ENCODE results near the gene RCE1.
"Not testable (repeated sequence)": the region's sequence is repeated elsewhere in the genome, so short reads cannot be mapped to it uniquely, and the experiment has no call there.

The RCE1 gene, protein sequence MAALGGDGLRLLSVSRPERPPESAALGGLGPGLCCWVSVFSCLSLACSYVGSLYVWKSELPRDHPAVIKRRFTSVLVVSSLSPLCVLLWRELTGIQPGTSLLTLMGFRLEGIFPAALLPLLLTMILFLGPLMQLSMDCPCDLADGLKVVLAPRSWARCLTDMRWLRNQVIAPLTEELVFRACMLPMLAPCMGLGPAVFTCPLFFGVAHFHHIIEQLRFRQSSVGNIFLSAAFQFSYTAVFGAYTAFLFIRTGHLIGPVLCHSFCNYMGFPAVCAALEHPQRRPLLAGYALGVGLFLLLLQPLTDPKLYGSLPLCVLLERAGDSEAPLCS

DNA sequence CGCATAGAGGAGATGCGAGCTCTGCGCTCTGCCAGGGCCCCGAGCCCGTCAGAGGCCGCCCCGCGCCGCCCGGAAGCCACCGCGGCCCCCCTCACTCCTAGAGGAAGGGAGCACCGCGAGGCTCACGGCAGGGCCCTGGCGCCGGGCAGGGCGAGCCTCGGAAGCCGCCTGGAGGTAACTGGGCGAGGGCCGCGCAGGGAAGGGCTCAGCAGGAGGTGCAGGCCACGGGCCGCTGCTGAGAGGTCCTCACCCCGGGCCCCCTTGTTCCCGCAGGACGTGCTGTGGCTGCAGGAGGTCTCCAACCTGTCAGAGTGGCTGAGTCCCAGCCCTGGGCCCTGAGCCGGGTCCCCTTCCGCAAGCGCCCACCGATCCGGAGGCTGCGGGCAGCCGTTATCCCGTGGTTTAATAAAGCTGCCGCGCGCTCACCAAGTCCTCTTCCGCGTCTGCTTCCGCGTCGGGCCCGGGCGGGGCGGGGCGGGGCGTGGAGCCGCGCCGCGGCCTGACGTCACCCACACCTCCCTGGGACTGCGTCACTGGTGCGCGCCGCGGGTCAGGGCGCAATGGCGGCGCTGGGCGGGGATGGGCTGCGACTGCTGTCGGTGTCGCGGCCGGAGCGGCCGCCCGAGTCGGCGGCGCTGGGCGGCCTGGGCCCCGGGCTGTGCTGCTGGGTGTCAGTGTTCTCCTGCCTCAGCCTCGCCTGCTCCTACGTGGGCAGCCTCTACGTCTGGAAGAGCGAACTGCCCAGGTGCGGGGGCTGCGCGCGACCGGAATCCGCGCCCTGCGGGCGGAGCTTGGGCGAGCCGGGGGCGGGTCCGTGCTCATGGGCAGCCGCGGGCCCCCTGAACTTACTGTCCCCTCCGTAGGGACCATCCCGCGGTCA, at the start of gene RCE1:
Gene RCE1, plus strand, starts transcription at position 546 of the 880 bp plus-strand sequence. Its CDS starts 15 bp downstream, at position 561.
- DNase-seq = peak; percentile 88

DNA sequence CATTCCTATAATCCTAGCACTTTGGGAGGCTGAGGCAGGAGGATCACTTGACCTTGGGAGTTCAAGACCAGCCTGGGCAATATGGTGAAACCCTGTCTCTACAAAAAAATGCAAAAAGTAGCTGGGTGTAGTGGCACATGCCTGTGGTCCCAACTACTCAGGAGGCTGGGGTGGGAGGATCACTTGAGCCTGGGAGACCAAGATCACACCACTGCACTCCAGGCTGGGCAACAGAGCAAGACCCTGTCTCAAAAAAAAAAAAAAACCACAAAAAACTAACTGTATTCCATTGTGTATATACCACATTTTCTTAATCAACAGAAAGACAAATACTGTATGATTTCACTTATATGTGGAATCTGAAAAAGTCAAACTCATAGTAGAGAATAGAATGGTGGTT, 43.4 kb upstream of the RCE1 start:
- not testable (repeated sequence) for DNase-seq

DNA sequence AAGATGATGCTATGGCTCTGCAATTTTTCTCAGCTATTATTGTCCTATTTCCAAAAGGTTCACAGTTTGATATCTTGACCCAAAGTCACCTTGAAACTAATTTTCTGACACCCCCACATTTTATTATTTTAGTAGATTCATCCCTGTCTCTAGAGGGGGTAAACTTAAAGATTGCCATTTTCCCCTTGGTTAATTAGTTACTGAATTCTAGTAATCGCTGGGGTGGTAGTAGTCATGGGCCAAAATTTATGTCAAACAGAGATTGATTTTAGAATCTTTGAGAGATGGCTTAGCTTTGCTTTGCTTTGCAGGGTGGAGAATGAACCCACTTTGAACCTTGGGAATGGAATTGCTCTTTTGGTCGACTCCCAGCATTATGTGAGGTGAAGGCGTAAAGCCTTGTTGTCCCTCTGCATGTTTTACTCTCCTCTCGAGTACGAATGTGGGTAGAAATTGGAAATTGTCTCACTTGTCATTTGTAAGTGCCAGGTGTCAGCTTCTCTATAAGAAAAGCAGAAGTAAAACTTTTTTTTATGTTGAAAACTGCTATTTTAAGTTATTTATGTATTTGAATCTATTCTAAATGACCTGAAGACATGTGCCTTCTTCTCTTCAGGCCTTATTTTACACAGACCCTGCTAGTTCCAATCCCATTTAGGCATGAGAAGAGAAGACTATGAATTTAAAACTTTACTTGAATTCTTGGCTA, 42.4 kb upstream of the RCE1 start:
- DNase-seq = no peak

DNA sequence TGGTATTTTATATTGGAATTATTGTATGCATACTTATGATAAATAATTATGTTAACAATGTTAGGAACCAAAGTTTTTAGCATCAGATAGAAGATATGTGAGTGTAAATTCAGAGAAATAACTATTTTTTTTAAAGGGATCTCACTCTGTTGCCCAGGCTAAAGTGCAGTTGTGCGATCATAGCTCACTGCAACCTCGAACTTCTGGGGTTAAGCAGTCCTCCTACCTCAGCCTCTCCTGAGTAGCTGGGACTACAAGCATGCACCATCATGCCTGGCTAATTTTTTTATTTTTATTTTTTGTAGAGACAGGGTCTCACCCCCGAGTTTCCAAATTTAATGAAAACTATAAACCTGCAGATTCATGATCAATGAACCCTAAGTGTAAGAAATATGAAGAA, 33.6 kb upstream of the RCE1 start:
- DNase-seq = no peak

DNA sequence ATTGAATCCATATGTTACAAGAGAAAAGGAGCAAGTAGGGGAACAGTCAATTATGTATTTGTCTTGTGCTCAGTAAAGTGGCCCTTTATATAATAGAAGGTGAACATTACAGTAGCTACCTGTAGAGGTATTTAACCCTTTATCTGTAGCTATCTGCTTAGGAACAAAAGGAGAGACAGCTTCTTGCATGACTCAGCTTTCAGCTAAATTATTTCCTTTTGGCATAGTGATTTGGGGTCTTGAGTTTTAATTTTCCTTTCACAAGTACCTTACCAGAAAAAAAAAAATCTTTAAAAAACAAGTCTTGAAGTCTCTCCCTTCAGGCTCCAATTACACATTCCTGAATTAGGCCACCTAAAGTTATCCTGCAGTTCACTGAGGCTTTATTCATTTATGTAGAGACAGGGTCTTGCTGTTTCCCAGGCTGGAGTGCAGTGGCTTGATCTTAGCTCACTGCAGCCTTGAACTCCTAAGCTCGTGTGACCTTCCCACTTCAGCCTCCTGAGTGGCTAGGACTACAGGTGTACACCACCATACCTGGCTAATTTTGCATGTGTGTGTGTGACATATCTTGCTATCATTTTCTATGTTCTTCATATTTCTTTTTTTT, 32.6 kb upstream of the RCE1 start:
- no peak for DNase-seq

DNA sequence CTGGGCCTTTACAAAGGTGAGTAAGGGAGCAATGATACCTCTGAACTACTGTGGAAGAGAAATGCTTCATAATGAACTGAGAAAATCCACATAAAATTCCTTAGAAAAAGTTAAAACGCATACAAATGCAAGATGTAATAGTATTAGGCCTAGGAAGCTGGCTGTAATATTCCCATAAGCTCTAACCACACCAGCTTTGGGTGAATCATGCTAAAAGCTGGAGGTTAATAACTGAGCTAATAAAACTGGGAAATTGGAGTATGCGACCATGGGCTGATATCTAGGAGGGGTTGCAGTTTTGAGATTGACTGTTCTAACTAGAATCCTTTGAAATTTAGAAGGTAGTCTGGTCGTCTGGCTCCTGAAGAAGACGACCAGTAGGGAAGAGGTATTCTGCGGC, 28.6 kb upstream of the RCE1 start:
- DNase-seq = no peak

DNA sequence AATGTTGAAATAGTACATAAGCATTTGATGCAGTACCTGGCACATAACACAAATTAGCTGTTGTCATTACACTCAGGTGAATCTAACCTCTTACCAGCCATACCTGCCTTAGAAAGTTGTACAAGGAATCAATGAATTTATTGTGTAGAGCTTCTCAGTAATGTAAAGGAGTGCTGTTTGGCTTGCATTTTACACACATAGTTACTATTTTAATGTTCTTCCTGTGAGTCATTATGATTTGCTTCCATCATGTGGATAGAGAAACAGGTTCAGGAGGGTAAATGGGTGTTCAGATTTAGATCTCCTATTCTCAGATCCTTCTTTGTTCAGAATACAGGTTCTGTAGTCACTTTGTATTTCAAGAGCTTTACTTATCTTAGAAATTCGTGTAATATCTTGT, 27.6 kb upstream of the RCE1 start:
- peak; percentile 14 for DNase-seq

DNA sequence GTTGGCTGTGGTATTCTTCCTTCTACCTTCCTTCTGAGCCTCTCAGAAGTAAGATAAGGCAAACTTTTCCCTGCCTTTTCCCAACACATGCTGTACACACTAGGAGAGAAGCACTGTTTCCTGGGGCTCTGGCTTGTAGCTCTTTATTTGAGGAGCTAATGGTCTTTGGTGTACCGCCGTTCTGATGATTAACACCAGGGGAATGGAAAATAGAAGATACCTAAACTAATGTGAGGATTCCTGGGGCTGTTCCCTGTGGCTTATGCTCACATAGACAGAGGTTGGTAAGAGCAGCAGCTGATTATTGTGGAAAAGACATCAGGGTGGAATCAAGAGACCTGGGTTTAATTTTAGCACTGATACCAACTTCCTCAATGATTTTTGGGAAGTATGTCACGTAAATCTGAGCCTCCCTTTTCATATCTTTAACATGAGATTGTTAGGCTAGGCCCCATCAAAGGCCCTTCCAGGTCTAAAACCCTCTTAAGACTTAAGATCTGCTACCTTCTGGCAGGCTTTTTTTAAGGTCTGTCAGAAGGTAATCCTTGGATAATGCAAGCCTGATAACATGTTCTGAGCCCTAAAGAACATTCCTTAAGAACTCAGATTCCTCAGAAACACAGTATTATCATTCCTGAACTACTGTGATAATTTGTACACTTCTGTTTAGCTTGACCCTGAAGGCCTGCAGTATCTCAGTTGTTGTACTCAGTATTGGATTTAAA, 24.8 kb upstream of the RCE1 start:
- DNase-seq = peak; percentile 22

DNA sequence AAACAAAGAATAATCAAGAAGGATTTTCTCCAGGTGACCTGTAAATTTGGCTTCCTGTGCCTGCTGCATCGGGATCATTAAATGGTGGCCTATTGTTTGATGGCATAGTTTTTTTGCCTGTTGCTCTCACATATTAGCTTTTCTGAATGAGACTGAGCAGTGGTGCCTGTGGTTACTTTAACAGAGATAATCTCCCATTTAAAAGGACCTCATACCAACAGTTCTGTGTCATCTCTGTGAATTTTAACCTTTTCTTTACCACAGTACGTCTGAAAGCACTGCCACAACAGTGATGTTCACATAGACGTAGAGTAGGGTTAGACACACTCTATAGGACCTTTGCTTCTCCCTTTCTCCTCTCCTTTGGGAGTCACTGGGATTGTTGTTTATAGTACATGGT, 22.9 kb upstream of the RCE1 start:
- DNase-seq = no peak

DNA sequence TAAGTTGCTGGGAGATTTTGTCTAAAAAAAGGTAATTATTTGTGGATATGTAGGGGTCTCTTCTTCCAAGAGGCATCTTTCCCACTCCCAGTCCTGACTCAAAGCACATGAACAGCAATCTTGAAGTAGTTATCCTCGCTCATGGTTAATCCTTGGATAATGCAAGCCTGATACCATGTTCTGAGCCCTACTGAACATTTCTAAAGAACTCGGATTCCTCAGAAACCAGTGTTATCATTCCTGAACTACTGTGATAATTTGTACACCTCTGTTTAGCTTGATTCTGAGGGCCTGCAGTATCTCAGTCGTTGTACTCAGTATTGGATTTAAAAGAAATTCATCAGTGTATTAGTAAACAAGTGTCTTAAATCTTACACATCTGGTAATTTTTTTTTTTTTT, 22.3 kb upstream of the RCE1 start:
- DNase-seq = no peak

DNA sequence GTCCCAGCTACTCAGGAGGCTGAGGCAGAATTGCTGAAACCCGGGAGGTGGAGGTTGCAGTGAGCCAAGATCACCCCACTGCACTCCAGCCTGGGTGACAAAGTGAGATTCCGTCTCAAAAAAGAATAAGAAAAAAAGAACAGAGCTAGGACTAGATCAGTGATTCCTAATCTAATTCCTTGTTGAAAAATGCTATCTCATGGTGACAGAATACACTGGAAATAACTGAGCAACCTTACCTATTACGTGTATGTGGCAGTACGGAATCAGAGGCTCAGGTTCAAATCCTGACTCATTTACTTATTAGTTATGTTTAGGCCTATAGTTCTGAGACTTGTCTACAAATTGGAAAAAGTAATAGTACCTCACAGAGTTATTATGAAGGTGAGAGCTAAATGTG, 19.5 kb upstream of the RCE1 start:
- DNase-seq = no peak

DNA sequence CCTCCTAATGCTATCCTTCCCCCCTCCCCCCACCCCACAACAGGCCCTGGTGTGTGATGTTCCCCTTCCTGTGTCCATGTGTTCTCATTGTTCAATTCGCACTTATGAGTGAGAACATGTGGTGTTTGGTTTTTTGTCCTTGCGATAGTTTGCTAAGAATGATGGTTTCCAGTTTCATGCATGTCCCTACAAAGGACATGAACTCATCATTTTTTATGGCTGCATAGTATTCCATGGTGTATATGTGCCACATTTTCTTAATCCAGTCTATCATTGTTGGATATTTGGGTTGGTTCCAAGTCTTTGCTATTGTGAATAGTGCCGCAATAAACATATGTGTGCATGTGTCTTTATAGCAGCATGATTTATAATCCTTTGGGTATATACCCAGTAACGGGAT, 18.7 kb upstream of the RCE1 start:
- DNase-seq = not testable (repeated sequence)

DNA sequence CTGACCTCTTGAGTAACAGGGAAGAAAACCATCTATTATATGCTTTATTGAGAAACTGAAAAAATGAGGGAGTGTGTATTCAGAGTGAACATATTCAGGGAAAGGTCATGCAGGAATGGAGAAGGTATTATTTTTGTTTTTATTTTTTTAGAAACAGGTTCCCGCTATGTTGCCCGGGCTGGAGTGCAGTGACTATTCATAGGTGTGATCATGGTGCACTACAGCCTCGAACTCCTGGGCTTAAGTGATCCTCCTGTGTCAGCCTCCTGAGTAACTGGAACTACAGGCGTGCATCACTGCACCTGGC, 8.7 kb upstream of the RCE1 start:
- DNase-seq = no peak

DNA sequence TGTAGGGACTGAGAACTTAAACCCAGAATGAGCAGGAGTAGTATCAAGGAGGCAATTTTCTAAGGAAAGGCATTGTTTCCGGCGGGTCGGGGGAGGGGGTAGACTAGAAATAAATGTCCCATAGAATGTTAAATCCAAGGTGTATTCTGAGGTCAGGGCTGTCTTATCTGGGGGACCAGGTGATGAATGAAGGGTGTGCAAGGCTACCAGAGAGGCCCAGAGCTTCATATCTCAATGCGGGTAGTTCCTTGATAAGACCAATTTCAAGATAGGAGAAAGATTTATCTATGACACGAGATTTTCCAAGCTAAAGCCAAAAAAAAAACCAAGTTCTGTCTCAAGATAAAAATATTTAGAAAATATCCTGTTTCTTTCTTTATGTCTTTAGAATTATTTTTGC, 8.3 kb upstream of the RCE1 start:
- no peak for DNase-seq

DNA sequence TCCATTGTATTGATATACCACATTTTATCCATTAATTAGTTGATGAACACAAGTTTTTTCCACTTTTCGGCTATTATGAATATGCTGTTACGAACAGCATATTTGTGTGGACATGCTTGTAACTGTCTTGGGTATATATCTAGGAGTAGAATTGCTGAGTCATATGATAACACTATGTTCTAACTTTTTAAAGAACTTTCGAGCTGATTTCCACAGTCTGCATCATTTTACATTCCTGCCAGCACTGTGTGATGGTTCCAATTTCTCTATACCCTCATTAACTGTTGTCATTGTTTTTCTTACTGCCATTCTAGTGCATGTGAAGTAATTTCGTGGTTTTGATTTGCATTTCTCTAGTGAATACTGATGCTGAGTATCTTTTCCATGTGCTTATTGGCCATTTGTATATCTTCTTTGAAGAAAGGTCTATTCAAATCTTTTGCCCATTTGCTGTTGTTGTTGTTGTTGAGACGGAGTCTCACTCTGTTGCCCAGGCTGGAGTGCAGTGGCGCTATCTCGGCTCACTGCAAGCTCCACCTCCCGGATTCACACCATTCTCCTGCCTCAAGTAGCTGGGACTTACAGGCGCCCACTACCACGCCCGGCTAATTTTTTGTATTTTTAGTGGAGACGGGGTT, 7.4 kb upstream of the RCE1 start:
- DNase-seq = peak; percentile 47

DNA sequence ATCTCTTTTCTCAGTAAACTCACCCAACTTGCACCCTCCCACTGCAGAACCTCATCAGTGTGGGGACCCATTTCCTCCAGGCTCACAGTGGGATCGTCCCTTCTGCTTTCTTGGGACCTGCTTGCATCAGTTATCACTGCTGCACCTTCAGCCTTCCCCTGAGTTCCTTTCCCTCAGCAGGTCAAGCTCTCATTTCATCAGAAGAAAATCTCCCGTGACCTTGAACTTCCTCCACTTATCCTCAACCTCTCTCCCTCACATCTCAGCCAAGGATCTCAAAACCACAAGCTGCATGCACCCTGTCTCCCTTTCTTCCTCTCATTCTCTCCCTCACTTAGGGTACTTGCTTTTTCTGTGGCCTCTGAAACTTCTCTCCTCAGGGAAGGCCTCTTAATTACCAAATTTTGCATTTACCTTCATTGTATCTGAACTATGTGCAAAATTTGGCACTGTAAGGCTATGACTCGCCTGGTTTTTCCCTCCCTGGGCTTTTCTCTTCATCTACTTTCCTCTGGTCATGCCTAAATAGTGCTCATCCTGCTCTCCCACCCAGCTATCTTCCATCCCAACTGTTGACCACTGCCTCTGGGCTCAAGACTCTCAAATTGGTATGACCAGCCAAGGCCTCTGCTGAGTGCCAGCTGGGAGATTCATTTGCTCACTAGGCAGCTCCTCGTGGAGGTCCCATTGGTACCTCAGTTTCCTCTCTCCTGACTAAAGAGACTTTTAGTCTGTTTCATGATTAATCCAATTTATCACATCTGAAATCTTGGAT, 2.7 kb upstream of the RCE1 start:
- no peak for DNase-seq

DNA sequence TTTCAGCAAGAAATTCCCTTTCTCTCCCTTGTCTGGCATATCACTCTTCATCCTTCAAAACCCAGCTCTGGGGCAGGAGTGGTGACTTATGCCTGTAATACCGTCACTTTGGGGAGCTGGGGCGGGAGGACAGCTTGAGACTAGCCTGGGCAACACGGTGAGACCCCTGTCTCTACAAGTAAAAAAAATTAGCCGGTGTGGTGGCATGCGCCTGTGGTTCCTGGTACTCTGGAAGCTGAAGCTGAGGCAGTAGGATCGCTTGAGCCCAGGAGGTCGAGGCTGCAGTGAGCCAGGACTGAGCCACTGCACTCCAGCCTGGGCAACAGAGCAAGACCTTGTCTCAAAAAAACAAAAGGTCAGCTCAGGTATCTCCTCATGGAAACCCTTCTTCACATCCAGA, 1.4 kb upstream of the RCE1 start:
- no peak for DNase-seq

DNA sequence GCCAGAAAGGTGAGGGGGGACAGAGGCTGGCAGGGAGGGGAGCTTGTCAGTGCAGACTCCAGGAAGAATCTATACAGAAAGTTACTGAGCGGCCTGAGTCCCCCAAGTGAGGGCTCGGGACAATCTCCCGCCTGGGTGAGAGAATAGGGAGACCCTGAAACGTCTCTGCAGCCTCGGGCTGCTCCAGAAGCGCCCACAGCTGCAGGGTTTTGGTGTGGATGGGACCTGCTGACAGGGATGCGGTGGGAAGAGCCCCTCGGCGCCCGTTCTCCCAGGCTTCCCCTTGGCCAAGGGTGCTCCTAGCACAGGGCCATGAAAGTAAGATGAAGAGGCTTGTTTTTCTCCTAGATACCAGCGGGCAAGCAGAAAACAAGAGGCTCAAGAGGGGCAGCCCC, 743 bp upstream of the RCE1 start:
- no peak for DNase-seq

DNA sequence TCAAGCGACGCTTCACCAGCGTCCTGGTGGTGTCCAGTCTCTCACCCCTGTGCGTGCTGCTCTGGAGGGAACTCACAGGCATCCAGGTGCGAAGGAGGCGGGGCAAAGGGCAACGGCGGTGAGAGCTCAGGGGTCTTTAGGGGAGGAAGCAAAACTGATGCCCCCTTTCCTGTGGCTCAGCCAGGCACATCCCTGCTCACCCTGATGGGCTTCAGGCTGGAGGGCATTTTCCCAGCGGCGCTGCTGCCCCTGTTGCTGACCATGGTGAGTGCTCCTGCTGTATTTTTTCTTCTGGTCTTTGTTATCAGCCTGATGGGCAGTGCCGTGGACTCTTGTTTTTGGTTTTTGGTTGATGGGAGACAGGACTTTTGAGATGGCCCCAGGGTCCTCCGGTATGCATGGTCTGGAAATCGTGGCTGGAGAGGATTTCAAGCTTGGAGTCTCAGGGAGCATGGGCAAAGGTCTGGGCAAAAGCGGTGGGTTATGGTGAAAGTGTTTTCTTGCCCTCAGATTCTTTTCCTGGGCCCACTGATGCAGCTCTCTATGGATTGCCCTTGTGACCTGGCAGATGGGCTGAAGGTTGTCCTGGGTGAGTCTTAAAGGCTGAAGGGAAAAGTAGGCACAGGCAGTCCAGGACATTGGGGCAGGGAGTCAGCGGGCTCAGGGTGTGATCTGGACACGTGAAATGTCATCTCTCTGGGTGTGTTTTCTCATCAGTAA, 695 bp downstream of the RCE1 start:
- DNase-seq = no peak

DNA sequence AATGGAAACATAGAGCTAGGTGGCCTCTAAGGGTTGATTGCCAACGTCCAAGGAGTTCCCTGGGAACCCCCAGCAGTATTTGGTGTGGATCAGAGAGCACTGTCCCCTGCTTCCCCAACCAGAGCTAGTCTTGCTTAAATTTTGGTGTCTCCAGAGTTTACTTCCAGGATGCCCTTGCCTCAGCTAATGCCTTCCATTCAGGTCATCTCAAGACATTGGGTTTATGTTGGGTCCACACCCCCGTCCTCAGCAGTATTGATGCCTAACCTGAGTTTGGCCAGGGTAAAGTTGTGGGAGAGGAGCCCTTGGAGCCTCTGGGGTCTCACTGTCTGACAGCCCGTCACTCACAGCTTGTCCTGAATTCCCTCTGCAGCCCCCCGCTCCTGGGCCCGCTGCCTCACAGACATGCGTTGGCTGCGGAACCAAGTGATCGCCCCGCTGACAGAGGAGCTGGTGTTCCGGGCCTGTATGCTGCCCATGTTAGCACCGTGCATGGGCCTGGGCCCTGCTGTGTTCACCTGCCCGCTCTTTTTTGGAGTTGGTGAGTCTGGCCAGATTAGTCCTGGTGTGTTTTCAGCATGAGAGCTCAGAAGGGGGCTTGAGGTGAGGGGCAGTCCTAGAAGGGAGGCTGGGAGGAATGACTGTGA, 1.4 kb downstream of the RCE1 start:
- DNase-seq = no peak

Measured in fibroblast of upper back skin (primary cell).